Stimulated activated CD4-positive, alpha-beta T cell treated with anti-CD3 and anti-CD28 coated beads, Interleukin-2, amount 100 ng/mL, for 4 hours (primary cell): ENCODE data around the gene SLC25A19.

ENCODE experiments used
- DNase-seq: peaks from one replicate; pipeline ENCODE4 v3.0.0-alpha.2; 2020; ENCODE audit warnings: low read depth

The SLC25A19 gene

DNA sequence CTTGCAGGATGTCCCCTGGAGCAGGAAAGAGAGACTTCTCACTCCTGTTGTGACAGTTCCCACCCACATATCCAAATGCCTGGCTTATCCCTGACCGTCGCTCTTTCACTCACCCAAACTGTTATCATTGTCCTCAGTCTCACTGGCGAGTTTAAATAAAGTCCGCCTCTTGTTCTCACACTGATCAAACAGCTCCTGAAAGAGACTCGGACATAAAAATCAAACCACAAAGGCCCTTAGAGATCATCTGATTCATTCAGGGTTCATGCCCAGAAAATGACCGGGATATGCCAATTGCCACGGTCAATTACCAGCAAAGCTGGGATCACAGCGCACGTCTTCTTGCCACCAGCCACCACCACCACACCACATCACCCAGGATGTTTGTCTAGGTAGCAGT is 47.7 kb downstream of the SLC25A19 start:
- DNase-seq: no peak

- no peak for DNase-seq
Observed at GRCh38 chr17:75241143-75241430, 48.1 kb downstream of the SLC25A19 start.

DNA sequence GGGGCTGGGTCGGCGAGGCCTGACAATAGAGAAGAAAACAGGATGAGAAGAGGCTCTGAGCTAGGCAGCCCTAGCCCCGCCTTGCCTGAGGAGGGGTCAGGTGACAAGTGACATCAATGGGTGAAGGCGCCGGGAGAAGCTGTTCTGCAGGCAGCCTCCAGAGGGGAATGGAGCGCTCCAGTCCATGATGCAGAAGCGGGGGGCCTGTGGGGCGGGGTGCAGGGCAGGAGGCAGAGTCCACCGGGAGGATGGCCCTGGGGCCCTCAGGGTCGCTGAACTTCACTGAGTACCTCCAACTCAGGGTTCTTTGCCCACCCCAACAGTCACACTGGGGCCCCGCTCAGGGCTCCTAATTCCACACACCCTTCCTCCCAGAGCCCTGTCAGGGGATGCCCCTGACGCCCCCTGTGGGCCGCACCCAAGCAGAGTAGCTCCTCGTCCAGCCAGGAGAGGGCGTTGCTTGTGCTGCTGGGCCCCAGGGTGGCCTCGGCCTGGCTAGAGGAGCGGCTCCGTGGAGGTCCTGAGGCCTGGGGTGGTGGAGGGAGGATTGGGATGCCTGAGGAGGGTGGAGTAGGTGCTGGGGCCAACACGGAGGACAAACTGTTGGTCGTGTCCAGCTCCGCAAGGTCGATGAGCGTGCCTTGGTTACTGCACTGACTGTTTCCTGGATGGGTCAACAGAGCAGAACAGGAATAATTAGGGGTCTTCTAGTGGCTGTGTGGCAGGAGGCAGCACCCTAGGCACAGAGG is 48.7 kb downstream of the SLC25A19 start:
- DNase-seq: peak; percentile 41

GRCh38 chr17:75239778-75240393 is 49.3 kb downstream of the SLC25A19 start:
- DNase-seq: no peak

DNA sequence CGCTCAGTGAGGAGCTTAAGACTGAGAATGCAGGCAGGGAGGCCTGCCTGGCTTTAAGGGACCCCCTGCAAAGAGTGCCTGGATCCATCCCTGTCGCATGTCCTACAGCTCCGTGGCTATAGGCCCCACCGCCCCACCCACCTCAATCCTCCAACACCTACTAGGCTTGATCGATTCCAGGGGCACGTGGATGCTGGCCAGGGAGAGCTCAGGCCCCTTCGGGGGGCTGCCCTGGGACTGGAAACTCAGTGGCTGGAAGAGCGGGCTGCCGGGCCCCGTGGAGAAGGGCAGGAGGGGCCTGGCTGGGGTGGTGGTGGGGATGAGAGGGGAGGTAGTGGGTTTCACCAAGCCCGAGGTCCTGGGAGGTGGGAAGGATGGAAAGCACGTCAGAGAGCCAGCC is 50.0 kb downstream of the SLC25A19 start:
- DNase-seq: no peak

- peak; percentile 56 for DNase-seq
Observed at GRCh38 chr17:75238684-75239191, 50.5 kb downstream of the SLC25A19 start.

DNA sequence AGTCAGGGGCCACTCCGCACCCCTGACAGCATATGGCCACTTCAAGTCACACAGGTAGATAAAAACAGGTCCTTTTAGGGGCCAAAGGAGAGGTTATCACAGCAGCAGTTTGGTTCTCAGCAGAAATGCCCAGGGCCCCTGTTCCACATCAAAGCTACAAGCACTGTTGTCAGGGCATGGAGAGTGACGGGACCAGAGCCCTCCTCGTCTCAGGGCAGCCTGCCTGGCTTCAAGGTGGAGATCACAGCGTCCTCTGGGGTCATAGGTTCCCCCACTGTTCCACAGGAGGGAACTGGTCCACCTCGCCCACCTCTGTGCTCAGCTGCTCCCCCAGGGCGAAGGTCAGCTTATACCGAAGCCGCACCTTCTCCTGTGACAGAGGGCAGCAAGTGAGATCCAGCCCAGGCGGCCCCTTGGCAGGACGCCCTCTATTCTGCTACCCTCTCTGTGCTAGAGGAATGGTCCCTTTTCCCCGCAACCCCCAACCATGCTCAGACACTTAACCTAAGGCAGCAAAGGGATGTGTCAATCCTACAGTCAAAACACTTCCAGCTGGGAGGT is 51.1 kb downstream of the SLC25A19 start:
- DNase-seq: no peak

- no peak for DNase-seq
Observed at GRCh38 chr17:75237100-75238014, 51.9 kb downstream of the SLC25A19 start.

DNA sequence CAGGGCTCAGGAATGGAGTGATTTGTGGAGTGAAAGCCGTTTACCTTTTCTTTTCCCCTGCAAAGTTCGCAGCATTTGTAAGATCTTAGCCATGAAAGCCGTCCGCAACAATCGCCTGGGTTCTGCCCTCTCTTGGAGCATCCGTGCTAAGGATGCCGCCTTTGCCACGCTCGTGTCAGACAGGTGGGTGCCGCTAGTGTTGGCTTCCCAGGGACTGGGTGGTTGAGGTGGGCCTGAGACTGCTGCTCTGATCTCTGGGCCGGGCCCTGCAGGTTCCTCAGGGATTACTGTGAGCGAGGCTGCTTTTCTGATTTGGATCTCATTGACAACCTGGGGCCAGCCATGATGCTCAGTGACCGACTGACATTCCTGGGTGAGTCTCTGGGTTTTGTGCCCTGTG is 56.4 kb downstream of the SLC25A19 start:
- no peak for DNase-seq

- no peak for DNase-seq
Observed at GRCh38 chr17:75231741-75232464, 57.3 kb downstream of the SLC25A19 start.

GRCh38 chr17:75231071-75231470 is 58.2 kb downstream of the SLC25A19 start:
- no peak for DNase-seq

GRCh38 chr17:75228847-75229246 is 60.4 kb downstream of the SLC25A19 start:
- DNase-seq: no peak

DNA sequence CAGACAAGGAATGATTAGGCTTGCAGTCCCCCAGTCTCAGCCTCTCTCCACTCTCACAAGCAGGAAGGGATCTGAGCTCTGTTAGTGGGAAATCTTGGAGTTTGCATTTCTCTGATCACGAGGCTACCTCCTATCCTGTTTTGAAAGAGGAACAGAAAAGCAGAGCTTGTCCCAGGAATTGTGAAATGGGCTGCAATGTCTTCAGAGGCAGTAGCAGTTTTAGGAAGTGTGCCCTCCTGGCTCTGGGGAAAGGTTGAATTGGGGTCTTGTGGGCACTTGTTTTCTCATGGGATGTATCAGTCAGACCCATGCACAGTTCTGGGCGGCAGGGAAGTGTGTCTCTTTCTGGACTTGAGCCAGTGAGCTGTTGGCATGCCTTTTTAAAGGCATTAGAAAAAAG is 60.9 kb downstream of the SLC25A19 start:
- no peak for DNase-seq

GRCh38 chr17:75227729-75228128 is 61.5 kb downstream of the SLC25A19 start:
- no peak for DNase-seq

DNA sequence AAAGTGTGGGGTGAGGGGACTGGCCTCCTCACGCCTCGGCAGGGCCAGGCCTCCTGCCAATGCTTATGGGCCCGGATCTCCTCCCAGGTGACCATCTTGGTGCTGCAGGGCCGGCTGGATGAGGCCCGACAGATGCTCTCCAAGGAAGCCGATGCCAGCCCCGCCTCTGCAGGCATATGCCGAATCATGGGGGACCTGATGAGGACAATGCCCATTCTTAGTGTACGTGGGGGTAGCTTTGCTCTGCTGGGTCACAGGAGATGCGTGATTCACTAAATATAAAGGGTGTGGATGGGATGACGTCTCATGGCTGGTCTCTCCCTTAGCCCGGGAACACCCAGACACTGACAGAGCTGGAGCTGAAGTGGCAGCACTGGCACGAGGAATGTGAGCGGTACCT is 64.2 kb downstream of the SLC25A19 start:
- DNase-seq: no peak
